Measurements from ENCODE around the gene GTF2H4.

GRCh38 chr6:30882204-30882758 lies 25.7 kb upstream of the GTF2H4 start:
- TF ChIP-seq CTCF (IDR thresholded peaks at IDR 0.05) (no peak), ZFX (IDR thresholded peaks at IDR 0.05; ENCODE audit: borderline replicate concordance) (no peak)

Data from 22Rv1 (cell line).